NCI-H2107 treated with DMSO at 0.1 percent for 48 hours (cell line): ENCODE results near the gene BRPF3.

Experiments used
- DNase-seq: peaks from one replicate; lab custom pipeline; 2025; ENCODE audit not compliant: unreplicated experiment; lab: John Stamatoyannopoulos, UW

The BRPF3 gene

DNA sequence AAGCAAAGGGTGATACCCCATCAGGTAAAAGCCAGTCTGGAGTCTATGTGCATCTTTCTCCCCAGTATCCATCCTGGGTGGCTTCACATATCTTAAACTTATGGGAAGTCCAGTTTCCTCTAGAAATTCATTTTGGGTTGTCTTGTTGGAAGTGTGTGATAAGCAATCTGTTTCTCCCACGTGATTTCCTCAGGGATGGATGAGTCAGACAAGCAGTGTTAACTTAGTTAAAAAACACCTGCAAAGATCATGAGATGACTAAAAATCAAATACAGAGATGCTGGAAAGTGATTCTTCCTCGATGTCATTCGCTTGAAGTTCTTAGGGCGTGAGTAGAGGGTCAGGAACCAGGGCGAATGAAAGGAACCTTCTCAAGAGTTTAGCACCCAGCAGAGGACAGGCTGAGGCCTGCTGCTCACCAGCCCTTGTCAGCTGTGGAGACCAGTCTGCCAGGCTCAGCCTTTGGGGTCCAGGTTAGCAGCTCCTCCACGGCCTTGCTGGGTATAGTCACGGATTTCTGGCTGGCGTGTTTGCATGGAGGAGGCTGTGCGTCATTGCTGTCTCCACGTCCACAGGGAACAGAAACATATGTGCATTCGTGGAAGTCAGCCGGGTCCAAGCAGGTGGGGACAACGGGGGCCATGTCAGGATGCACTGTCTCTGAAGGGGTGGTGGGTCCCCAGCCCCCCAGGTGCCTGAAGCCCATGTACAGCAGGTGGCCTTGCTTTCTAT lies 70.5 kb downstream of the BRPF3 start:
- DNase-seq: no peak

DNA sequence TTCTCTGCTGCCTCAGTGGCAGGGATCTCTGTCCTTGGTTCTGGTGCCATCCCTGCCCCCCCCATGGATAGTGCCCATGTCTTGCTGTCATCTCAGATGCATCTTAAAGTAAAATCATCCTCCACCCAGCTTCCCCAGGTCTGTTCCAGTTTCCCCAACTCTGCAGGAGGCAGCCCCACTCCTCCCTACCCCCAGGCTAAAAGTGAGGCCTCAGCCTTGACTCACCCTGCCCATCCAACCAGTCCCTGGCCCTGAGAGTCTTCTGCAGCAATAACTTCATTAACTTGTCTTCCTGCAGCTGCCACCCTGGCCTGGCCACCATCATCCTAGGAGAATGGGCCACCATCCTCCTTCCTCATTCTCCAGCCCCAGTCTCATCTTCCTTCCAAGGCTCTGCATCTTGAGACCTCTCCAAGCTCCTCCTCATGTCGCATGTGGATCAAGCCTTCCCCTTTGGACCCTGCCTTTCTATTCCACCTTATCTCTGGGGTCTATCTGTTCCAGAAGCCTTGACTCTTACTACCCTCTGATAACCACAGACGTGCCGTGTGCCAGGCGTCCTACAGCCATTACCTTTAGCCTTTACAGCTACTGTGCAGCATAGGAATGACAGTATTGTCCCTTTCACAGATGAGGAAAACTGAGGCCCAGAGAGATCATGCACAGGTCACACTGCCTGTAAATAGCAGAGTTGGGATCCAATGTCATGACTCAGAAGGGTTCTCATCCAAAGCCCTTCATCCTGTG lies 71.4 kb downstream of the BRPF3 start:
- no peak for DNase-seq

DNA sequence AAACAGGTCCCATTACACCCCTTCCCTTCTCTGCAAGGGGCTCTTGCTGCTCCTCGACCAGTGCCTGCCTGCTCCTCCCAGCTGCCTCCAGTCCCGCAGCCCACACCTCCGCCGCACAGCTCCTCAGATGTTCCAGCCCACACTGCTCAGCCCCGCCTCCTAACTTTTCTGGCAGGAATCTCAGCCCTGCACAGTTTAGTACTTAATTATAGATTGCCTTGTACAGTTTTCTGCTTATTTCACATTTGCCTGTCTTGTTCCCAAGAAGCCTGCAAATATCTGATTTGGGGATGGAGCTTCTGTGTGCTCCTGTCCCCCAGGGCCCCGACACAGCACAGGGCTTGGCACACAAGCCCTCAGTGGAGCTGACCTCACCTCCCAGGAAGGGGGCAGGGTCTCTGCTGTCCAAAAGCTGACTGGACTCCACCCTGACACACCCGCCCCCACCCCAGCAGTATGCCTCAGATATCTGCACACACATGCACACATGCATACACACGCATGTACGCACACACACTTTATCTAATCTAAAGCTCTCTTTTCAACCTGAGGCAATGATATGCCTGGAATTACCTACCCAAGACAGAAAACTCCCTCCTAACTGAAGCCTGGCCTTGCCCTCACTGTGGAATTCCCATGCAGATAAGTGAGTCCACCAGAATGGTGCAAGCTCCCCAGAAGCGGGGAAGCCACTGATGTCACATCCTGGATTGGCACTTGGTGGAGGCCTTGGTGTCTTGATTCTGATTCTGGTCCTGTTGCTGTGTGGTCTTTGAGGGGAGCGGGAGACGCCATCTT lies 72.1 kb downstream of the BRPF3 start:
- no peak for DNase-seq

DNA sequence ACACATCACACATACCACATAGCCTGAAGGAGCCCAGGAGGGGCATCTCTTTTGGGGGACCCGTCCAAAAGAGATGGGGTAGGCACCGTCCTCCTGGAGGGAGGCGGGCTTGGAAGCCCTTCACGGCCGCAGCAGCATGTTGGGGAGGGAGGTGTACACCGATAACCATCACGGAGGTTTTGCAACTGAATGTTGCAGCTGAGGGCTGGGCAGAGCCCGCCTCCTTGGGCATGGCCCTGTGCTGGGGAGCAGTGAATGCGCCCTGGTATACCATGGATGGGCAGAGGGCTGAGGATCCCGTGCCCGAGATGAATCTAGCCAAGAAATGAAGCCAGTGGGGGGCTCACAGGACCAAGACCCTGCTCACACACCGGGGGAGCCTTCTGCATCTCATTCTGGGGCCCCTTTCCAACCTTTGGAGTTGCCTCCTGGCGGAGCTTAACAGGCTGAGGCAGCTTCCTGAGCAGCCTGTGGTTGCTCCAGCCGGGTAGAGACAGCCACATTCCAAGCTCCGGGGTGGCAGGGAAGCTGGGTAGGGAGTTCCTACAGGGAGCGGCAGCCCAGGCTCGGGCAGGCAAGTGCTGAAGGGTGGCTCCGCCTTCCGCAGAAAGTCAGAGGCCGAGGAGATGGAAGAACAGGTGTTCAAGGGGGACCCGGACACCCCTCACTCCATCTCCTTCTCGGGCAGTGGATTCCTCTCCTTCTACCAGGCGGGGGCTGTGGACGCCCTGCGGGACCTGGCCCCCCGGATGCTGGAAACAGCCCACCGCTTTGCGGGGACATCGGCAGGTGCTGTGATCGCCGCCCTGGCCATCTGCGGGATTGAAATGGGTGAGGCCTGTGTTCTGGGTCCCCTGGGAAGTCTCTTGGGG lies 73.5 kb downstream of the BRPF3 start, which contains the start of gene PNPLA1:
PNPLA1 (plus strand) TSS at position 227 of the 872 bp plus-strand sequence; CDS start at position 627, 400 bp downstream.
- no peak for DNase-seq

DNA sequence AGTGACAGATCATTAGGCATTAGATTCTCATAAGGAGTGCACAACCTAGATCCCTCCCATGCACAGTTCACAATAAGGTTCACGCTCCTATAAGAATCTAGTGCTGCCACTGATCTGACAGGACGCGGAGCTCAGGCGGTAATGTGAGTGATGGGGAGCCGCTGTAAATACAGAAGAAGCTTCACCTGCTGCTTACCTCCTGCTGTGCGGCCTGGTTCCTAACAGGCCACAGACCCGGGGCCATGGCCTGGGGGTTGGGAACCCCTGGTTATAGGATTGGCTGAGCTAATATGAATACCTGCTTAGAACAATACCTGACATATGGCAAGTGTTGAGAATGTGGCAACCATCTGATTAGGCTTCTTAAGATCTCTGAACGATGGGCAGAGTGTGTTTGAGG lies 75.7 kb downstream of the BRPF3 start:
- DNase-seq: no peak

DNA sequence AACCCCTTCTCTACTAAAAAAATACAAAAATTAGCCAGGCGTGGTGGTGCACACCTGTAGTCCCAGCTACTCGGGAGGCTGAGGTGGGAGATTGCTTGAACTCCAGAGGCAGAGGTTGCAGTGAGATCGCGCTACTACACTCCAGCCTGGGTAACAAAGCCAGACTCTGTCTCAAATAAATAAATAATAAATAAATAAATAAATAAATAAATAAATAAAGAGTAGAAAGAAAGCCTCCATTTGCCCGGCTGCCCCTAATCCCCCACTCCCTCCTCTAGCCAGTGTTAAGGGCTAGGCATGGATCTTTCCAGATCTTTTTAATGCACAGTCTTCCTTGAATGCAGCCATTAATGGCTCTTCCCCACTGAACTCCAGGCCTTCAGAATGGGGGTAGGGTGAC lies 76.5 kb downstream of the BRPF3 start:
- no peak for DNase-seq

DNA sequence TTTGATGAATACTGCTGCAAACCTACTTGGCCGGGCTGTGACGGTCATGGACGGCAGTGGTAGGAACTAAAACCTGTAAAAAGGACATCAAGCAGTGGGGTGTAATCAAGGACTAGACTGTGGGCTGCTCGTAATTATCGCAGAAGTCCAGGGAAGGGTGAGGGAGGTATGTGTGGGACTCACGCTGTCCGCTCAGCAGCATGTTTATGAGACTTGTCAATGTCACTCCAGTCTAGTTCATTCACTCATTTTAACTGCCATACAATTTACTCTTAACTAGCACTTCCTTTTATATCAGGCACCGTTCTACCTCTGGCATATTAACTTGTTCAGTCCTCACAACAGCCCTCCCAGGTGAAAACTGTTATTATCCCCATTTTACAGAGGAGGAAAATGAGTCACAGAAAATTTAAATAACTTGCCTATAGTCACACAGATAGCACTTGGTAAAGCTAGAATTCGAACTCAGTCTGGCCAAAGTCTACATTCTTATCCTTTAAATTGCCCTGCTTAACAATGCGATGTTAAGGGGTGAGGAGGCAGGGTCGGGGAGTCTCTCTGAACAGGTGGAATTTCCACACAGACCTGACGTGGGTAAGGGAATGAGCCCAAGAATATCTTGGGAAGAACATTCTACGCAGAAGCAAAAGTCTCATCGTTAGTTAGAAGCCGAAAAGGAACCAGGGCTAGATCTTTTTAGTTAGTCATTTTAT lies 77.4 kb downstream of the BRPF3 start:
- no peak for DNase-seq

DNA sequence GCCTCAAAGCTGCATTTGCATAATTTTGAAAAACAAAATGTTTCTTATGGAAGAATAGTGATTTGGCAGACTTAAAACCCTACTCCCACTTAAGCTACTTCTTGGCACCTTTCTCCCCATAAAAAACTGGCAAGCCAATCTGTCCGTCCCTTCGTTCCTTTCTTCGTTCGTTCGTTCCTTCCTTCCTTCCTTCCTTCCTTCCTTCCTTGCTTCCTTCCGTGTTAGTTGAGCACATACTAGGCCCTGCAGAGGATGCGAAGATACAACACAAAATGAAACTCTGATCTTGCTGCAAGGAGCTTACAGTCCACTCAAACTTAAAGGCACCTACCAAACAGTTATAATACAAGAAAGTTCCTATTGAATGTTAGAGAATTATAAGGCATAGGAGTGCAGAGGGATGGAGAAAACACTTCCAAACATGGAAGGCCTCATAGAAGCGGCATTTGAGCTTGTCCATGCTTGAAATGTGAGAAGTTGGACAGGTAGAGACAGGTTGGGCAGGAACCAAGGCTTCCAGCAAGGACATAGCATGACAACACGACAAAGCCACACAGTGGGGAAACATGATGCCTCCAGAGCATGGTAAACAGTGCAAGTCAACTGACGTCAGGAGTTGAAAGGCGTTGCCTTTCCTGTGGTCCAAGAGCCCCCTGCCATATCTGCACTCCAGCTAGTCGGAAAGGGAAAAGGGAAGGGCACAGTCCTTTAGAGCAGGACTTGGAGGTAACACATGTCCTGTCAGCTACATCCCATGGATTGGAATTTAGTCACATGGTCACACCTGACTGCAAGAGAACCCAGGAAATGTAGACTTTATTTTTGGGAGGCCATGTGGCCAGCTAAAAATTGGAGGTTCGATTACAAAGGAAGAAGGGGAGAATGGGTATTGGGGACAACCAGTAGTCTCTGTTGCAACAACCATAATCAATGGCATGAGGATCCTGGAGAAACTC lies 80.3 kb downstream of the BRPF3 start:
- DNase-seq: peak; percentile 18

DNA sequence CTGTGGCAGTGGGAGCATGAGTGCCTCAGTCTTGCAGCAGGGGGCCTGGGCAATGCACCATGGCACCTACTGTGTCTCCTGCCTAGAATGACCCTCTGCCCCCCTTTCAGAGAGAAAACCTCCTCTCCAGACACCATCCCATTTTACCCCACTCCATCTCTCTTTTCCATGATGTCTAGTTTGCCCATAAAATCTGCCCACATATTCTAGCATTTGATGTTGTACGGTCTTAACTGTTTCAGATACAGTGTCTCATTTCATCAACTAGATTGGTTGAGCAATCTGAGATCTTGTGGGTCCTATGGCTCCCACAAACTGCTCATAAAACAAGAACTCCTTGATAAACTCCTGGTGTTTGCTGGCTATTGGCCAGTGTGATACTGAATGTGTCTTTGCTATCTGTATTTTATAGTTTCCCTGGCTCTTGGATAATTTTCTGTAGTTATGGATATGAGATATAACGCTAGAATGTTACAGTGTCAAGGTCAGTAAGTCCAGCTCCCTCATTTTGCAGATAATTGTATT lies 81.5 kb downstream of the BRPF3 start:
- no peak for DNase-seq

DNA sequence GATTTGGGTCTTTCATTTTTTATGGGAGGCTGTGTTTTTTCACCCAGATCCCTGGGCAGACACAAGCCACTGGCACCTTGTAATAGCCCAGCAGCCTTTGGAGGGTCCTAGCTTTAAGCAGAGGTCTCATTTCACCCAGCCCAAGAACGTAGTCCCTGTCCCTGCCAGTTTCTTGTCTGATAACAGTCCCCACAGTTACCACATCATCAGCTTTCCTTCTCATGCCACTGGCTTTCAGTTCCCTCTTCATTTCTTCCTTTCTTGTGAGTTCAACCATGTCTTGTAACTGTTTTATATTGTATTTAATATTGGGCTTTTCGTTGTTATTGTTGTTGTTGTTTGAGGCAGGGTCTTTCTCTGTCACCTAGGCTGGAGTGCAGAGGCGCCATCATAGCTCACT lies 83.9 kb downstream of the BRPF3 start:
- DNase-seq: no peak

DNA sequence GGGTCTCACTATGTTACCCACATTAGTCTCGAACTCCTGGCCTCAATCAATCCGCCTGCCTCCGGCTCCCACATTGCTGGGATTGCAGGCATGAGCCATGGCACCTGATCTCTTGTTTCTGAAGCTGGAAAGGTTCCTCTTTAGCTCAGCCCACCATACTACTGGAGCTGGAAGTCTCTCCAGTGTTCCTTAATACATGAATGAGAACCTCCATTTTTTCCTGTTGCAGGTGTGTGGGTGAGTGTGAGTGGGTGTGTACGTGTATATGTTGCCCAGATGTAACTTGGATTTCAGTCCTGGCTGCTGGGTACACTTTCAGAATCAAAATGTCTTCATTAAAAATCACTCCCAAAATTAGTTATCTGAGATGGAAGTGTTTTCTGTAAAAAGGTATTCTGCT lies 84.4 kb downstream of the BRPF3 start:
- DNase-seq: no peak
